Measurements from ENCODE around the gene GCLC.

The GCLC gene

GRCh38 chr6:53573299-53573698, 28.4 kb upstream of the GCLC start:
- H3K36me3 ChIP-seq (ENCODE audit: control insufficient read depth in 2 of 2, insufficient read depth in 1 of 2, low read length in 2 of 2), result no peaks in the 10 kb centered on the region
- TF ChIP-seq ZSCAN4 (tag by site-specific recombination; IDR thresholded peaks at IDR 0.05), result no peak
- TF ChIP-seq ZNF660 (tag by site-specific recombination; IDR thresholded peaks at IDR 0.05), result no peak
- TF ChIP-seq ZNF148 (tag by site-specific recombination; IDR thresholded peaks at IDR 0.05; ENCODE audit: borderline replicate concordance), result no peak
- no peak for TF ChIP-seq ZNF658 (tag by site-specific recombination; IDR thresholded peaks at IDR 0.05)
- no peak for TF ChIP-seq ZNF677 (tag by site-specific recombination; IDR thresholded peaks at IDR 0.05)
- no peak for TF ChIP-seq ZNF48 (tag by site-specific recombination; IDR thresholded peaks at IDR 0.05)
- TF ChIP-seq ZBTB44 (tag by site-specific recombination; IDR thresholded peaks at IDR 0.05), result no peak
- no peak for TF ChIP-seq YY1 (tag by site-specific recombination; IDR thresholded peaks at IDR 0.05)
- TF ChIP-seq ZBTB17 (tag by site-specific recombination; IDR thresholded peaks at IDR 0.05), result no peak
- no peak for TF ChIP-seq SCRT1 (tag by site-specific recombination; IDR thresholded peaks at IDR 0.05; ENCODE audit: borderline replicate concordance)
- TF ChIP-seq ZNF530 (tag by site-specific recombination; IDR thresholded peaks at IDR 0.05; ENCODE audit: low read depth), result no peak
- TF ChIP-seq ZNF362 (tag by site-specific recombination; IDR thresholded peaks at IDR 0.05), result no peak
- no peak for TF ChIP-seq ZNF114 (tag by site-specific recombination; IDR thresholded peaks at IDR 0.05)
- no peak for TF ChIP-seq TCF7L2 (IDR thresholded peaks at IDR 0.05; ENCODE audit: borderline replicate concordance, low read depth, low read length)
- TF ChIP-seq ZNF174 (tag by site-specific recombination; IDR thresholded peaks at IDR 0.05), result no peak
- TF ChIP-seq ZNF169 (tag by site-specific recombination; IDR thresholded peaks at IDR 0.05), result no peak
- no peak for TF ChIP-seq ZNF623 (tag by site-specific recombination; IDR thresholded peaks at IDR 0.05)
- TF ChIP-seq HOXD13 (CRISPR knock-in tag; IDR thresholded peaks at IDR 0.05; ENCODE audit: borderline replicate concordance), result no peak
- TF ChIP-seq ZNF398 (tag by site-specific recombination; IDR thresholded peaks at IDR 0.05), result no peak
- no peak for TF ChIP-seq ZBTB26 (tag by site-specific recombination; optimal IDR thresholded peaks at IDR 0.05)
- H3K4me3 ChIP-seq (ENCODE audit: low read depth, low read length), result no peak overlapping the region
- CTCF ChIA-PET, result interaction anchor here (0.8 to 0.9 kb wide), 2 partner anchors 81 to 162 kb away, joined by 3 to 4 read pairs; no protein-coding TSS in a partner anchor
- no peaks in the 10 kb centered on the region for H3K4me1 ChIP-seq (ENCODE audit: control insufficient read depth, insufficient read depth, low read length)
- no peaks in the 10 kb centered on the region for H3K9me3 ChIP-seq (ENCODE audit: control insufficient read depth, insufficient read depth, low read depth, low read length)
- POLR2A ChIA-PET, result no interaction called here
- H3K27ac ChIP-seq (ENCODE audit: extremely low read depth, low read depth, low read length), result no peak overlapping the region
